WTC11 (cell line): ENCODE data around the gene TMEM190. TPM values are rescaled to one million over a fixed set of nuclear protein-coding genes. Genes with fewer than 3 reads are reported as not detected.

Source experiments
- ATAC-seq: fragments of 200-7000 bp; cut with Tn5 transposase; 2 replicates; pipeline ENCODE4 v1.10.0; 2021; ENCODE audit warnings: mild to moderate bottlenecking, moderate library complexity
- CTCF ChIA-PET: fragments of 300-600 bp; sonication (Branson Sonifier 250); formaldehyde crosslinking; loops from one replicate; lab custom pipeline; 2021; ENCODE audit warnings: antibody characterized with exemption; lab: Charles Lee
- POLR2A ChIA-PET: fragments of 350-600 bp; sonication (Branson Sonifier 250); formaldehyde crosslinking; loops from one replicate; lab custom pipeline; 2021; ENCODE audit warnings: antibody characterized with exemption; lab: Charles Lee
- DNase-seq: peaks from one replicate; pipeline ENCODE4 v3.0.0; 2021; ENCODE audit warnings: low spot score
- H3K27ac Mint-ChIP-seq: 2 replicates; pipeline ENCODE4 v1.8.0; 2021; ENCODE audit warnings: mixed read lengths
- H3K27me3 Mint-ChIP-seq: 2 replicates; pipeline ENCODE4 v1.8.0; 2021; ENCODE audit warnings: low read depth, mild to moderate bottlenecking, moderate library complexity, mixed read lengths
- H3K36me3 Mint-ChIP-seq: 2 replicates; pipeline ENCODE4 v1.8.0; 2021; ENCODE audit warnings: mixed read lengths
- H3K4me1 Mint-ChIP-seq: 2 replicates; pipeline ENCODE4 v1.8.0; 2022; ENCODE audit warnings: mixed read lengths
- H3K4me3 Mint-ChIP-seq: 2 replicates; pipeline ENCODE4 v1.8.0; 2021; ENCODE audit warnings: mild to moderate bottlenecking, moderate library complexity, mixed read lengths
- H3K9me3 Mint-ChIP-seq: 2 replicates; pipeline ENCODE4 v1.8.0; 2021; ENCODE audit warnings: mixed read lengths
- CBFB ChIP-seq: sonication (generic); formaldehyde crosslinking; IDR thresholded peaks from 2 replicates; pipeline ENCODE4 v1.8.1; 2022; ENCODE audit warnings: mild to moderate bottlenecking, low read depth, missing genetic modification reagents
- CDX4 ChIP-seq: fragments of 250-450 bp; sonication (Bioruptor Pico); IDR thresholded peaks from 2 replicates; pipeline ENCODE4 v1.9.0; 2021; ENCODE audit warnings: moderate library complexity, mild to moderate bottlenecking, inconsistent platforms, borderline replicate concordance
- HMGA2 ChIP-seq: fragments of 250-450 bp; sonication (Bioruptor Pico); IDR thresholded peaks from 2 replicates; pipeline ENCODE4 v1.4.0; 2021; ENCODE audit warnings: mild to moderate bottlenecking, moderate library complexity
- IRF2 ChIP-seq: sonication (generic); formaldehyde crosslinking; IDR thresholded peaks from 2 replicates; pipeline ENCODE4 v1.8.0; 2022; ENCODE audit warnings: low read depth, missing genetic modification reagents, borderline replicate concordance
- NFATC4 ChIP-seq: fragments of 250-450 bp; sonication (Bioruptor Pico); IDR thresholded peaks from 2 replicates; pipeline ENCODE4 v1.9.0; 2021; ENCODE audit warnings: mild to moderate bottlenecking
- NR2C2 ChIP-seq: sonication (generic); formaldehyde crosslinking; IDR thresholded peaks from 2 replicates; pipeline ENCODE4 v1.8.0; 2022; ENCODE audit warnings: mild to moderate bottlenecking, missing genetic modification reagents
- PRRX2 ChIP-seq: fragments of 250-450 bp; sonication (Bioruptor Pico); IDR thresholded peaks from 2 replicates; pipeline ENCODE4 v1.8.0; 2021; ENCODE audit warnings: mild to moderate bottlenecking
- SP1 ChIP-seq: sonication (generic); formaldehyde crosslinking; conservative IDR thresholded peaks from 2 replicates; pipeline ENCODE4 v1.8.1; 2022; ENCODE audit warnings: missing genetic modification reagents
- TP53 ChIP-seq: sonication (generic); formaldehyde crosslinking; IDR thresholded peaks from 2 replicates; pipeline ENCODE4 v1.8.1; 2023; ENCODE audit warnings: mild to moderate bottlenecking, missing genetic modification reagents
- USF2 ChIP-seq: sonication (generic); formaldehyde crosslinking; IDR thresholded peaks from 2 replicates; pipeline ENCODE4 v1.8.1; 2023; ENCODE audit warnings: mild to moderate bottlenecking, missing genetic modification reagents, moderate library complexity
- ZNF121 ChIP-seq: sonication (generic); formaldehyde crosslinking; IDR thresholded peaks from 2 replicates; pipeline ENCODE4 v1.8.0; 2023; ENCODE audit warnings: missing genetic modification reagents
- ZNF232 ChIP-seq: sonication (generic); formaldehyde crosslinking; IDR thresholded peaks from 2 replicates; pipeline ENCODE4 v1.8.0; 2022; ENCODE audit warnings: mild to moderate bottlenecking, missing genetic modification reagents
- ZNF396 ChIP-seq: fragments of 250-450 bp; sonication (Bioruptor Pico); IDR thresholded peaks from 2 replicates; pipeline ENCODE4 v1.8.0; 2021; ENCODE audit warnings: mild to moderate bottlenecking, moderate library complexity, borderline replicate concordance
- ZNF532 ChIP-seq: fragments of 250-450 bp; sonication (Bioruptor Pico); IDR thresholded peaks from 2 replicates; pipeline ENCODE4 v1.9.0; 2021; ENCODE audit warnings: mild to moderate bottlenecking, borderline replicate concordance
- ZSCAN18 ChIP-seq: fragments of 250-450 bp; sonication (Bioruptor Pico); IDR thresholded peaks from 2 replicates; pipeline ENCODE4 v2.1.2; 2022; ENCODE audit warnings: mild to moderate bottlenecking, moderate library complexity
- total RNA-seq: library from RNA; stranded (reverse); gene quantifications from 3 replicates; pipeline ENCODE4 v1.2.3, GENCODE V29; 2021
- TF ChIP-seq, protein P1 (sequence below): sonication (generic); formaldehyde crosslinking; IDR thresholded peaks from 2 replicates; pipeline ENCODE4 v1.8.1; 2022; ENCODE audit warnings: mild to moderate bottlenecking, moderate library complexity, missing genetic modification reagents

The TMEM190 gene
- total RNA-seq, 1 experiment from 2014 or later: 0.33 TPM

DNA sequence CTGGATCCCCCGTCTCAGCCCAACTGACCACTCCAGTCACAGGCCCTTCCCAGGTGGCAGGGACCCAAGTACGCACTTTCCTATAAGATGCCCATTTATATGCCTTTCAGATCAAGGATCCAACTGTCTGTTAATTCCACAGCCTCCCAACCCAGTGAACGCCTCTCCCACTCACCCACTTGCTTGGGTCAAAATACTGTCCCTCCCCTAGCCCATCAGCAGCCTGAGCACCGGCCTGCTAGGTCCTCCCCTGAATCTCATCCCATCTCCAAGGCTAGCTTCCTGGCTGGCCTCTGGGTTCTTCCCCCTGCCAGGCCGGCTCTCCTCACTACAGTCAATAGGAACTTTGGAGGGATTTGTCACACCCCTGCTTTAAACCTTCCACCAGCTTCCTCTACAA is 29.0 kb downstream of the TMEM190 start:
- ChIA-PET POLR2A (interaction anchor here (0.9 to 2.3 kb wide), 2 partner anchors 15 to 66 kb away, joined by 3 to 6 read pairs; partner anchors contain the start of gene KMT5C), CTCF (no interaction called here)
- peak overlapping the region; percentile 88 for H3K4me3 Mint-ChIP-seq
- H3K27ac Mint-ChIP-seq: peak overlapping the region; percentile 46
- ATAC-seq (no peak), DNase-seq (no peak)
- peaks cover 60% of the 10 kb centered on the region for H3K36me3 Mint-ChIP-seq
- TF ChIP-seq HMGA2 (no peak), PRRX2 (CRISPR knock-in tag) (no peak), ZNF396 (CRISPR knock-in tag) (no peak), CBFB (CRISPR knock-in tag) (no peak), NFATC4 (no peak), TP53 (CRISPR knock-in tag) (no peak), IRF2 (CRISPR knock-in tag) (no peak), ZNF121 (CRISPR knock-in tag) (no peak), ZSCAN18 (CRISPR knock-in tag) (no peak), NR2C2 (CRISPR knock-in tag) (no peak), ZNF532 (CRISPR knock-in tag) (no peak), SP1 (no peak), ZNF232 (CRISPR knock-in tag) (no peak)
- TF ChIP-seq, protein P1, sequence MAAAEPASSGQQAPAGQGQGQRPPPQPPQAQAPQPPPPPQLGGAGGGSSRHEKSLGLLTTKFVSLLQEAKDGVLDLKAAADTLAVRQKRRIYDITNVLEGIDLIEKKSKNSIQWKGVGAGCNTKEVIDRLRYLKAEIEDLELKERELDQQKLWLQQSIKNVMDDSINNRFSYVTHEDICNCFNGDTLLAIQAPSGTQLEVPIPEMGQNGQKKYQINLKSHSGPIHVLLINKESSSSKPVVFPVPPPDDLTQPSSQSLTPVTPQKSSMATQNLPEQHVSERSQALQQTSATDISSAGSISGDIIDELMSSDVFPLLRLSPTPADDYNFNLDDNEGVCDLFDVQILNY (CRISPR knock-in tag): no peak
- H3K9me3 Mint-ChIP-seq: peaks cover 21% of the 10 kb centered on the region
- H3K27me3 Mint-ChIP-seq: peaks cover 19% of the 10 kb centered on the region
- peaks cover 37% of the 10 kb centered on the region for H3K4me1 Mint-ChIP-seq

DNA sequence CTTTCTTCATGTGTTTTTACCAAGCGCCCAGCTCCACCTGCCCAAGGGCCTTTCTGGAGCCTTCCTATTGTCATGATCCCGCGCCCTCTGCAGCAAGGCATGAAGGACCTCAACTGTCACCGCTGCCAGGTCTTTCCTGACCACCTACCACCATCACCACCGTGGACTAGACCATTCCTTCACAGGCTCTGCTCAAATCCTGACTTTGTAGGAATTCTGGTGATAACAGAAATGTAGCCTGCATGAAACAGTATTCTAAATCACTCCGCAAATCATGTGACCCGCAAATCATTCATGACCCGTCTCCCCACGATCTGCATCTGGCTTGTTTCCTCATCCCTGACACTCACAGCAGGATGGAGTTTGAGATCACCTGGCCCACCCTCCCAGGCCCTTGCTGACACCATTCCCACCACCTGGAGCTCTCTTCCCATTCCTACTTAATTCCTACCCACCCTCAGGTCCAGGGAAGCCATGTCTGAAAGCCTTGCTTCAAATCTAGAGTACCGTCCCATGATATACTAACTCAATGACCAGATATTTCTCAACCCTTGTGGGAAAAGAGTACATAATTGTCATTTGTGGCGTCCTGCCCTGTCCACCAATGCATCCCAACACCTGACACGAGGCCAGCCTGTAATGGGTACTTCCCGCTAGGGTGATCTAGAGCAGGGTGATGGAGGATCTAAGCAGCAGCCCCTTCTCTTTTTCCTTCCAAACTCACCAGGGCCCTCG is 29.6 kb downstream of the TMEM190 start:
- Mint-ChIP-seq H3K36me3 (peaks cover 58% of the 10 kb centered on the region), H3K27me3 (peaks cover 26% of the 10 kb centered on the region), H3K4me3 (peak overlapping the region; percentile 88)
- POLR2A ChIA-PET: interaction anchor here (0.9 to 2.3 kb wide), 2 partner anchors 16 to 67 kb away, joined by 3 to 6 read pairs; partner anchors contain the start of gene KMT5C
- no peak for TF ChIP-seq CDX4 (CRISPR knock-in tag)
- 0 out of 2 replicates have a peak, but pooled peaks have one; percentile 13 for TF ChIP-seq USF2 (CRISPR knock-in tag)
- TF ChIP-seq, all 79 proteins: peak for 1
- Mint-ChIP-seq H3K27ac (peak overlapping the region; percentile 85), H3K4me1 (peaks cover 37% of the 10 kb centered on the region), H3K9me3 (peaks cover 22% of the 10 kb centered on the region)
- CTCF ChIA-PET: no interaction called here
- DNase-seq (no peak), ATAC-seq (no peak)
